HG02943 (cell line): Measurements from ENCODE around the gene ZNF586.
"Not testable (repeated sequence)": the region's sequence is repeated elsewhere in the genome, so short reads cannot be mapped to it uniquely, and the experiment has no call there.

Source experiments
- ATAC-seq: cut with Tn5 transposase; IDR thresholded peaks from one replicate; pipeline ENCODE4 v1.9.1; 2021; ENCODE audit warnings: mild to moderate bottlenecking, low read depth, moderate library complexity; ENCODE audit not compliant: unreplicated experiment

Gene ZNF586

GRCh38 chr19:57789288-57789687 lies 19.8 kb downstream of the ZNF586 start:
- ATAC-seq, result no peak

- ATAC-seq, result not testable (repeated sequence)
Measured at GRCh38 chr19:57796580-57796979, 27.1 kb downstream of the ZNF586 start.

- no peak for ATAC-seq
Measured at GRCh38 chr19:57800696-57801095, 31.2 kb downstream of the ZNF586 start.

GRCh38 chr19:57802269-57802668 lies 32.8 kb downstream of the ZNF586 start:
- ATAC-seq, result no peak

- ATAC-seq, result no peak
Measured at GRCh38 chr19:57803265-57803593, 33.8 kb downstream of the ZNF586 start.

GRCh38 chr19:57803594-57804325 lies 34.3 kb downstream of the ZNF586 start:
- no peak for ATAC-seq

GRCh38 chr19:57807541-57807940 lies 38.1 kb downstream of the ZNF586 start:
- no peak for ATAC-seq

- not testable (repeated sequence) for ATAC-seq
Measured at GRCh38 chr19:57810410-57811295, 41.2 kb downstream of the ZNF586 start.

GRCh38 chr19:57812226-57812625 lies 42.8 kb downstream of the ZNF586 start:
- ATAC-seq, result no peak

GRCh38 chr19:57812975-57813820 lies 43.7 kb downstream of the ZNF586 start:
- ATAC-seq, result not testable (repeated sequence)

GRCh38 chr19:57813919-57814504 lies 44.5 kb downstream of the ZNF586 start:
- no peak for ATAC-seq

- peak; percentile 73 for ATAC-seq
Measured at GRCh38 chr19:57814505-57815246, 45.2 kb downstream of the ZNF586 start, which contains the start of gene ZNF552. Gene ZNF552, minus strand, starts transcription at chr19:57814913. Its CDS starts 170 bp downstream, at chr19:57814743.

- ATAC-seq, result no peak
Measured at GRCh38 chr19:57815247-57816075, 46.0 kb downstream of the ZNF586 start.

GRCh38 chr19:57816652-57817051 lies 47.2 kb downstream of the ZNF586 start:
- ATAC-seq, result no peak

GRCh38 chr19:57817976-57818375 lies 48.5 kb downstream of the ZNF586 start:
- no peak for ATAC-seq

GRCh38 chr19:57818378-57818777 lies 48.9 kb downstream of the ZNF586 start:
- no peak for ATAC-seq

GRCh38 chr19:57819475-57820148 lies 50.1 kb downstream of the ZNF586 start:
- ATAC-seq, result peak; percentile 75

- no peak for ATAC-seq
Measured at GRCh38 chr19:57820599-57820998, 51.1 kb downstream of the ZNF586 start.
